K562 (cell line): ENCODE data around the gene PRSS22. TPM values are rescaled to one million over a fixed set of nuclear protein-coding genes. Genes with fewer than 3 reads are reported as not detected.
A peak's percentile ranks its signal among the peaks of the same experiment; 100 is the strongest.

Source experiments
- CBFA2T2 ChIP-seq: fragments of 450-650 bp; conservative IDR thresholded peaks from 2 replicates; pipeline ENCODE4 v1.6.1; 2017; ENCODE audit warnings: mild to moderate bottlenecking
- CBX1 ChIP-seq: sonication (generic); IDR thresholded peaks from 2 replicates; pipeline ENCODE4 v1.6.1; 2016; ENCODE audit warnings: antibody characterized with exemption, low read depth, mild to moderate bottlenecking
- CTCFL ChIP-seq: IDR thresholded peaks from 2 replicates; pipeline ENCODE4 v1.6.1; 2011; ENCODE audit warnings: borderline replicate concordance, low read depth, mild to moderate bottlenecking, moderate library complexity, low read length; ENCODE audit not compliant: insufficient read depth, poor library complexity, severe bottlenecking
- FOXA1 ChIP-seq: fragments of 450-650 bp; IDR thresholded peaks from 2 replicates; pipeline ENCODE4 v1.6.1; 2016; ENCODE audit warnings: mild to moderate bottlenecking, borderline replicate concordance
- HCFC1 ChIP-seq: IDR thresholded peaks from 2 replicates; pipeline ENCODE4 v1.6.1; 2012; ENCODE audit warnings: low read depth, low read length, improper control_type of control experiment
- KAT7 ChIP-seq: sonication (generic); formaldehyde crosslinking; IDR thresholded peaks from 2 replicates; pipeline ENCODE4 v1.8.0; 2022; ENCODE audit warnings: missing genetic modification reagents, mild to moderate bottlenecking, borderline replicate concordance
- KDM1A ChIP-seq, 2 experiments: fragments of 450-650 bp; IDR thresholded peaks; 2 replicates each; pipeline ENCODE4 v1.6.1; 2016; ENCODE audit warnings: mild to moderate bottlenecking in 2 of 2
- KLF13 ChIP-seq: fragments of 450-650 bp; IDR thresholded peaks from 2 replicates; pipeline ENCODE4 v1.6.1; 2016; ENCODE audit warnings: missing genetic modification characterization, low read depth, mild to moderate bottlenecking, missing compliant biosample characterization, moderate library complexity, borderline replicate concordance
- MAFF ChIP-seq: IDR thresholded peaks from 2 replicates; pipeline ENCODE4 v1.6.1; 2012; ENCODE audit warnings: low read length, improper control_type of control experiment
- NR3C1 ChIP-seq: sonication (generic); formaldehyde crosslinking; IDR thresholded peaks from 2 replicates; pipeline ENCODE4 v1.8.1; 2022; ENCODE audit warnings: missing genetic modification reagents
- PHF8 ChIP-seq: fragments of 200-600 bp; sonication (generic); IDR thresholded peaks from 2 replicates; pipeline ENCODE4 v1.6.1; 2012; ENCODE audit warnings: mixed run types, mild to moderate bottlenecking, inconsistent platforms, low read length, moderate library complexity, borderline replicate concordance
- POLR2H ChIP-seq: IDR thresholded peaks from 2 replicates; pipeline ENCODE4 v1.6.1; 2016; ENCODE audit warnings: missing genetic modification characterization, low read depth, mild to moderate bottlenecking, control low read depth, missing compliant biosample characterization, moderate library complexity
- POU5F1 ChIP-seq: fragments of 150-350 bp; IDR thresholded peaks from 2 replicates; pipeline ENCODE4 v1.6.1; 2014; ENCODE audit warnings: borderline replicate concordance, low read length, low read depth, mild to moderate bottlenecking; ENCODE audit not compliant: partially characterized antibody
- SP1 ChIP-seq: sonication (generic); formaldehyde crosslinking; IDR thresholded peaks from 2 replicates; pipeline ENCODE4 v1.8.1; 2022; ENCODE audit warnings: mild to moderate bottlenecking, missing genetic modification reagents
- SREBF2 ChIP-seq: sonication (generic); formaldehyde crosslinking; IDR thresholded peaks from 2 replicates; pipeline ENCODE4 v1.4.0; 2020; ENCODE audit warnings: mild to moderate bottlenecking, missing genetic modification reagents
- SRSF1 ChIP-seq: fragments of 200-400 bp; formaldehyde crosslinking; IDR thresholded peaks from 2 replicates; pipeline ENCODE4 v1.6.1; 2017; ENCODE audit warnings: mild to moderate bottlenecking, low read depth, low read length, moderate library complexity
- ZNF436 ChIP-seq: fragments of 250-450, 450-650 bp; sonication (Bioruptor Pico); formaldehyde crosslinking; IDR thresholded peaks from 2 replicates; pipeline ENCODE4 v1.7.0; 2020; ENCODE audit warnings: mild to moderate bottlenecking
- ZNF655 ChIP-seq: fragments of 250-450 bp; sonication (Bioruptor Pico); IDR thresholded peaks from 2 replicates; pipeline ENCODE4 v1.5.0; 2021
- polyA plus RNA-seq, 8 experiments: library from polyadenylated mRNA; depleted of rRNA in 4 of 8; stranded (reverse) in 5 of 8; unstranded in 3 of 8; fragments of >200 nt; fragmentation: Nextera tagmentation in 2 of 8; fragmentation: Illumina TruSeq in 1 of 8; extraction: Ambion mirVana in 2 of 8; extraction: Trizol in 1 of 8; gene quantifications; 2 replicates each; pipeline versions ENCODE4 v1.2.1 to v1.2.3, GENCODE V29; 2011 to 2014; ENCODE audit warnings: inconsistent platforms in 1 of 8, missing spikeins in 1 of 8
- total RNA-seq, 7 experiments: library from RNA; depleted of rRNA in 6 of 7; stranded (reverse); fragments of >200 nt in 6 of 7; fragmentation: Illumina TruSeq in 2 of 7; extraction: Trizol in 2 of 7; gene quantifications; 2 replicates each; pipeline versions ENCODE4 v1.2.1 to v1.2.3, GENCODE V29; 2011 to 2021; ENCODE audit warnings: low replicate concordance in 1 of 7
- TF ChIP-seq, protein P1 (sequence below), 2 experiments: IDR thresholded peaks; 2 replicates each; pipeline ENCODE4 v1.6.1; 2011; ENCODE audit warnings: borderline replicate concordance in 1 of 2, control low read depth in 1 of 2, low read depth in 1 of 2, low read length in 1 of 2, mild to moderate bottlenecking in 1 of 2, mixed read lengths in 1 of 2, moderate library complexity in 1 of 2; ENCODE audit not compliant: insufficient read depth in 1 of 2, insufficient read length in 1 of 2, poor library complexity in 1 of 2, severe bottlenecking in 1 of 2; ENCODE audit errors: extremely low read depth in 1 of 2
- TF ChIP-seq, protein P2 (sequence below): sonication (generic); formaldehyde crosslinking; IDR thresholded peaks from 2 replicates; pipeline ENCODE4 v1.8.0; 2022; ENCODE audit warnings: mild to moderate bottlenecking, missing genetic modification reagents
- TF ChIP-seq, protein P3 (sequence below): fragments of 250-450 bp; sonication (Bioruptor Pico); IDR thresholded peaks from 2 replicates; pipeline ENCODE4 v1.4.0; 2020; ENCODE audit warnings: mild to moderate bottlenecking

PRSS22 gene
- total and polyA plus RNA-seq, 9 of the 15 experiments (the other 6 are each of a cell fraction or from before 2014, with no cell fraction given): 0.13 to 0.42 TPM; not detected in 7

DNA sequence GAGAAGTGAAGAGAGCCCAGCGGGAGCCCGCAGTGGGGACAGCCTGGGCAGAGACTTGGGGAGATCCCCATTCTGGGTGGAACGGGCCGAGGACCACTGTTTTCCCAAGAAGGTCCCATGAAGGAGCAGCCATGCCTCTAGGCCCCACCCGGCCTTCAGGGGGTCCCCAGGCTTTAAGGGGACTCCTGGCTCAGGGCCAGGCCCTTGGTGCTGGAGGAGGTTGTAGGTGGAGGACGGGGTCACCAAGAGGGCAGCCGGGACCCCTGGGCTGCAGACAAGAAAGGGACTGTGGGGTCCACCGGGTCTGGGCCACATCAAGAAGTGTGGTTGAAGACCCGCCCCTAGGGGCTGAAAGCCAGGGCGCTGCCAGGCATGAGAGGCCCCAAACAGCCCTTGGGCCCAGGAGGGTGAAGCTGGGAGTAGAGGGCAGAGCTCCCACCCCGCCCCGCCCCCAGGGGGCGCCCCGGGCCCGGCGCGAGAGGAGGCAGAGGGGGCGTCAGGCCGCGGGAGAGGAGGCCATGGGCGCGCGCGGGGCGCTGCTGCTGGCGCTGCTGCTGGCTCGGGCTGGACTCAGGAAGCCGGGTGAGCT lies 41.1 kb downstream of the PRSS22 start, which contains the start of gene PRSS21 (continued):
- TF ChIP-seq, protein P1, sequence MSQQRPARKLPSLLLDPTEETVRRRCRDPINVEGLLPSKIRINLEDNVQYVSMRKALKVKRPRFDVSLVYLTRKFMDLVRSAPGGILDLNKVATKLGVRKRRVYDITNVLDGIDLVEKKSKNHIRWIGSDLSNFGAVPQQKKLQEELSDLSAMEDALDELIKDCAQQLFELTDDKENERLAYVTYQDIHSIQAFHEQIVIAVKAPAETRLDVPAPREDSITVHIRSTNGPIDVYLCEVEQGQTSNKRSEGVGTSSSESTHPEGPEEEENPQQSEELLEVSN (IDR thresholded peaks at IDR 0.05; ENCODE audit: borderline replicate concordance in 1 of 2, extremely low read depth in 1 of 2, insufficient read depth in 1 of 2, insufficient read length in 1 of 2, low read depth in 1 of 2, low read length in 1 of 2, poor library complexity in 1 of 2, severe bottlenecking in 1 of 2): peak in 1 of 2 experiments; percentile 67
- TF ChIP-seq MAFF (no peak), NR3C1 (CRISPR knock-in tag) (no peak), HCFC1 (peak; percentile 47), CBFA2T2 (no peak), KLF13 (tag) (0 out of 2 replicates have a peak, but pooled peaks have one; percentile 18), SP1 (peak; percentile 57; the same call in 1 of the 2 replicates), SREBF2 (no peak), KAT7 (CRISPR knock-in tag) (peak; percentile 78; the same call in 1 of the 2 replicates), SRSF1 (no peak), CBX1 (peak; percentile 57; the same call in 1 of the 2 replicates), POLR2H (tag) (no peak), ZNF436 (CRISPR knock-in tag) (no peak), ZNF655 (CRISPR knock-in tag) (no peak), CTCFL (peak; percentile 97), POU5F1 (no peak), KDM1A (IDR thresholded peaks at IDR 0.05) (no peak), FOXA1 (no peak), PHF8 (peak; percentile 53; the same call in 1 of the 2 replicates)
- TF ChIP-seq, protein P2, sequence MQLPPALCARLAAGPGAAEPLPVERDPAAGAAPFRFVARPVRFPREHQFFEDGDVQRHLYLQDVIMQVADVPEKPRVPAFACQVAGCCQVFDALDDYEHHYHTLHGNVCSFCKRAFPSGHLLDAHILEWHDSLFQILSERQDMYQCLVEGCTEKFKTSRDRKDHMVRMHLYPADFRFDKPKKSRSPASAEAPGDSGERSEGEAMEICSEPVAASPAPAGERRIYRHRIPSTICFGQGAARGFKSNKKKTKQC (CRISPR knock-in tag): no peak
- TF ChIP-seq, protein P3, sequence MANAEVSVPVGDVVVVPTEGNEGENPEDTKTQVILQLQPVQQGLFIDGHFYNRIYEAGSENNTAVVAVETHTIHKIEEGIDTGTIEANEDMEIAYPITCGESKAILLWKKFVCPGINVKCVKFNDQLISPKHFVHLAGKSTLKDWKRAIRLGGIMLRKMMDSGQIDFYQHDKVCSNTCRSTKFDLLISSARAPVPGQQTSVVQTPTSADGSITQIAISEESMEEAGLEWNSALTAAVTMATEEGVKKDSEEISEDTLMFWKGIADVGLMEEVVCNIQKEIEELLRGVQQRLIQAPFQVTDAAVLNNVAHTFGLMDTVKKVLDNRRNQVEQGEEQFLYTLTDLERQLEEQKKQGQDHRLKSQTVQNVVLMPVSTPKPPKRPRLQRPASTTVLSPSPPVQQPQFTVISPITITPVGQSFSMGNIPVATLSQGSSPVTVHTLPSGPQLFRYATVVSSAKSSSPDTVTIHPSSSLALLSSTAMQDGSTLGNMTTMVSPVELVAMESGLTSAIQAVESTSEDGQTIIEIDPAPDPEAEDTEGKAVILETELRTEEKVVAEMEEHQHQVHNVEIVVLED: 0 out of 2 replicates have a peak, but pooled peaks have one; percentile 9
